Panc1 (cell line): ENCODE data around the gene GRK6. TPM values are rescaled to one million over a fixed set of nuclear protein-coding genes. Genes with fewer than 3 reads are reported as not detected.

Source experiments
- ATAC-seq: fragments of 200-7000 bp; cut with Tn5 transposase; 2 replicates; pipeline ENCODE4 v1.9.1; 2020; ENCODE audit warnings: mild to moderate bottlenecking, moderate library complexity
- BruUV-seq: library from RNA; stranded (reverse); fragments of 400-500 nt; replicated peaks from 2 replicates; lab custom pipeline; 2021; lab: Mats Ljungman, UMichigan
- CTCF ChIA-PET: fragments of 300-600 bp; sonication (Branson Sonifier 250); formaldehyde crosslinking; loops from one replicate; lab custom pipeline; 2022; ENCODE audit warnings: antibody characterized with exemption; lab: Charles Lee
- POLR2A ChIA-PET: fragments of 300-600 bp; sonication (Branson Sonifier 250); formaldehyde crosslinking; loops from one replicate; lab custom pipeline; 2022; ENCODE audit warnings: antibody characterized with exemption; lab: Charles Lee
- DNase-seq: peaks from one replicate; pipeline ENCODE4 v3.0.0-alpha.2; 2010; ENCODE audit warnings: low read depth, low spot score
- H3K27ac ChIP-seq: 2 replicates; pipeline ENCODE4 v1.5.1; 2011; ENCODE audit warnings: mild to moderate bottlenecking, low read length, inconsistent platforms
- H3K27me3 ChIP-seq: fragments of 200-500 bp; sonication (Bioruptor generic); 2 replicates; pipeline ENCODE4 v1.6.0; 2014; ENCODE audit warnings: low read length, inconsistent platforms; ENCODE audit not compliant: control insufficient read depth, insufficient read depth
- H3K36me3 ChIP-seq: fragments of 200-500 bp; sonication (Bioruptor generic); 2 replicates; pipeline ENCODE4 v1.5.1; 2014; ENCODE audit warnings: inconsistent platforms, mild to moderate bottlenecking, low read length, moderate library complexity; ENCODE audit not compliant: control insufficient read depth, insufficient read depth
- H3K4me1 ChIP-seq: 2 replicates; pipeline ENCODE4 v1.5.1; 2011; ENCODE audit warnings: inconsistent platforms, mild to moderate bottlenecking, low read length, moderate library complexity; ENCODE audit not compliant: control insufficient read depth, insufficient read depth
- H3K4me3 ChIP-seq, 2 experiments: 2 replicates each; pipeline ENCODE4 v1.5.1; 2011 to 2012; ENCODE audit warnings: low read depth in 2 of 2, low read length in 2 of 2, mild to moderate bottlenecking in 2 of 2, inconsistent platforms in 1 of 2, moderate library complexity in 1 of 2
- H3K9me3 ChIP-seq: fragments of 200-500 bp; sonication (Bioruptor generic); 2 replicates; pipeline ENCODE4 v1.5.1; 2014; ENCODE audit warnings: low read depth, mild to moderate bottlenecking, inconsistent platforms, low read length, moderate library complexity; ENCODE audit not compliant: control insufficient read depth, insufficient read depth
- CTCF ChIP-seq: fragments of 450-650 bp; IDR thresholded peaks from 2 replicates; pipeline ENCODE4 v1.5.1; 2017; ENCODE audit warnings: mild to moderate bottlenecking
- POLR2AphosphoS5 ChIP-seq: IDR thresholded peaks from 2 replicates; pipeline ENCODE4 v1.6.1; 2012; ENCODE audit warnings: mild to moderate bottlenecking, low read depth, low read length, moderate library complexity
- REST ChIP-seq, 2 experiments: IDR thresholded peaks; 2 replicates each; pipeline ENCODE4 v1.6.1; 2011 to 2012; ENCODE audit warnings: low read depth in 2 of 2, control low read depth in 1 of 2, low read length in 1 of 2, mild to moderate bottlenecking in 1 of 2, moderate library complexity in 1 of 2; ENCODE audit not compliant: insufficient read depth in 1 of 2
- SIN3A ChIP-seq: IDR thresholded peaks from 2 replicates; pipeline ENCODE4 v1.6.1; 2012; ENCODE audit warnings: low read depth, mild to moderate bottlenecking, low read length, moderate library complexity, borderline replicate concordance; ENCODE audit not compliant: insufficient read depth
- TCF7L2 ChIP-seq: IDR thresholded peaks from 2 replicates; pipeline ENCODE4 v1.6.1; 2011; ENCODE audit warnings: mild to moderate bottlenecking, low read depth, low read length, inconsistent platforms
- in situ Hi-C: cut with HindIII; loops from 2 replicates; pipeline ENCODE4 v1.10.0; 2016; ENCODE audit warnings: low sequenced_read_pairs, low pct_unique_long_range_greater_than_20kb
- intact Hi-C: fragments of 100-400 bp; cut with micrococcal nuclease; formaldehyde crosslinking; loops from one replicate; pipeline ENCODE4 v1.10.0; 2022; ENCODE audit not compliant: unreplicated experiment
- total RNA-seq: library from RNA; stranded (reverse); gene quantifications from one replicate; pipeline ENCODE4 v1.2.1, GENCODE V29; 2021; ENCODE audit not compliant: unreplicated experiment

GRK6 gene
- total RNA-seq, 1 experiment from 2014 or later, result 56.1 TPM

GRCh38 chr5:177428574-177429217 lies 2.2 kb downstream of the GRK6 start:
- POLR2A ChIA-PET, result interaction anchor here (1.1 kb wide), 1 partner anchor 19 kb away, joined by 8 read pairs; no protein-coding TSS in a partner anchor
- BruUV-seq, result no TSS peak
- peaks cover 2% of the 10 kb centered on the region; the same call in 1 of the 2 replicates for H3K36me3 ChIP-seq
- intact Hi-C loops (no loop called here), in situ Hi-C loops (no loop called here)
- no peaks in the 10 kb centered on the region for H3K27me3 ChIP-seq
- H3K4me1 ChIP-seq, result peaks cover 18% of the 10 kb centered on the region
- TF ChIP-seq POLR2AphosphoS5, result no peak
- no peak for TF ChIP-seq SIN3A
- TF ChIP-seq REST (IDR thresholded peaks at IDR 0.05; ENCODE audit: insufficient read depth in 1 of 2, low read depth in 2 of 2, low read length in 1 of 2), result no peak
- no peak for TF ChIP-seq TCF7L2
- TF ChIP-seq CTCF, result no peak
- DNase-seq (no peak), ATAC-seq (no peak)
- H3K4me3 ChIP-seq, result no peak overlapping the region
- CTCF ChIA-PET, result interaction anchor here (0.5 to 1.3 kb wide), 2 partner anchors 38 to 1807 kb away, joined by 3 to 5 read pairs; no protein-coding TSS in a partner anchor
- H3K27ac ChIP-seq, result no peak overlapping the region
- no peaks in the 10 kb centered on the region for H3K9me3 ChIP-seq

- intact Hi-C loops, result no loop called here
- TF ChIP-seq POLR2AphosphoS5 (no peak), REST (IDR thresholded peaks at IDR 0.05; ENCODE audit: insufficient read depth in 1 of 2, low read depth in 2 of 2, low read length in 1 of 2) (no peak), TCF7L2 (no peak), SIN3A (no peak), CTCF (no peak)
- peaks cover 18% of the 10 kb centered on the region for H3K4me1 ChIP-seq
- no peak overlapping the region for H3K4me3 ChIP-seq
- H3K36me3 ChIP-seq, result peaks cover 2% of the 10 kb centered on the region; the same call in 1 of the 2 replicates
- no peak overlapping the region for H3K27ac ChIP-seq
- DNase-seq, result no peak
- in situ Hi-C loops, result no loop called here
- no peaks in the 10 kb centered on the region for H3K27me3 ChIP-seq
- no peaks in the 10 kb centered on the region for H3K9me3 ChIP-seq
- ATAC-seq, result no peak
- CTCF ChIA-PET, result interaction anchor here (0.5 to 1.3 kb wide), 2 partner anchors 39 to 1807 kb away, joined by 3 to 5 read pairs; no protein-coding TSS in a partner anchor
- POLR2A ChIA-PET, result interaction anchor here (1.1 kb wide), 2 partner anchors 18 to 26 kb away, joined by 8 read pairs; no protein-coding TSS in a partner anchor
- BruUV-seq, result no TSS peak
Measured at GRCh38 chr5:177429248-177430040, 3.0 kb downstream of the GRK6 start.
